Forelimb muscle (tissue), 1 donor: ENCODE measurements around the gene ADAMTS12. TPM values are rescaled to one million over a fixed set of nuclear protein-coding genes. Genes with fewer than 3 reads are reported as not detected.

ENCODE experiments used
- DNase-seq: peaks from one replicate; pipeline ENCODE4 v3.0.0-alpha.2; 2013; ENCODE audit warnings: low read depth
- polyA plus RNA-seq: library from polyadenylated mRNA; unstranded; fragments of 120-200 nt; gene quantifications from one replicate; pipeline ENCODE4 v1.2.1, GENCODE V29; 2013; ENCODE audit not compliant: insufficient read length

ADAMTS12 gene
- polyA plus RNA-seq, 1 donor, result 16.8 TPM

DNA sequence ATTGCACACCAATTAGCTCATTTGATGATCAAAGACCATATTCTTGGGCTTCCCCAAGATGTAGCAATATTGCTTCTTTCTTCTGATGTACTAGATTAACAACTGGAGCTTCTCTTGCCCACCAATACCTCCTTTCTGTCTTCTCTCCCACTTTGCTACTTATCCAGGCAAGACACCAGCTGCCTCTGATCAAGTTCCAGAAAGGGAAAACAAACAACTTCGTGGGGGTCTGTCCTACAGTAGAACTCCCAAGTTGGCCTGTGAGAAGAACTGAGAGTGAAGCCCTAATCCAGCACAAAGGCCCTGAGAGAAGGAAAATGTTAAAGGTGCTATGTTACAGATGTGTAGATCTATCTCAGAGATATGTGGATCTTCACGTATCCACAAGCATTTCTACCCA, 44.9 kb downstream of the ADAMTS12 start:
- no peak for DNase-seq

DNA sequence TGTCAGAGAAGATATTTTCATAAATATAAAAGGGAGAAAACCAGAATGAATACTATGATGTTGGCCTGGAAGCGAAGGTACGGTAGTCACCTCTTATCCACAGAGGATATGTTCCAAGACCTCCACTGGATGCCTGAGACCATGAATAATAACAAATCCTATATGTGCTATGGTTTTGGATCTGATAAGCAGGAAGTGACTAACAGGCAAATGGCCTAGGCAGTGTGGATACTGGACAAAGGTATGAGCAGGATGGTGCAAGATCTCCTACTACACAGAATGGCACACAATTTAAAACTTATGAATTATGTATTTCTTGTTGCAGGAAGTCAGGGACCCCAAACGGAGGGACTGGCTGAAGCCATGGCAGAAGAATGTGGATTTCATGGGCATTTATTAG, 48.2 kb downstream of the ADAMTS12 start:
- no peak for DNase-seq

DNA sequence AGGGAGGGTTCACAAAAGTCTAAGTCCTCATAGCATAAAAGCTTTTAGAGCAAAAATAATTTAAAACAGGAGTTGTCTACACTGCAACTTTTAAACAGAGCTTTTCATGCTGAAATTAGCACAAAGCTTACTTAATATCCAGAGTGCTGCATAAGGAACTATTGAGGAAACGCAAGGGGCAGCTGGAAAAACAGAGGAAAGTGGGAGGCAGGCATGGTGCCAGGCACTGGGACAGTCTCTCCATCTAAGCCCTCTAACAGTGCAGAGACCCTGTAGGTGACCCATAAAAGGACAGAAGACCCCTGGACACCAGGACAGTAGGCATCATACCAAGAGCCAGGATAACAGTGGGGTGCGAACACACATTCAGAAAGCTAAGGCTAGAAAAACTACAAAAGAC, 49.3 kb downstream of the ADAMTS12 start:
- no peak for DNase-seq

DNA sequence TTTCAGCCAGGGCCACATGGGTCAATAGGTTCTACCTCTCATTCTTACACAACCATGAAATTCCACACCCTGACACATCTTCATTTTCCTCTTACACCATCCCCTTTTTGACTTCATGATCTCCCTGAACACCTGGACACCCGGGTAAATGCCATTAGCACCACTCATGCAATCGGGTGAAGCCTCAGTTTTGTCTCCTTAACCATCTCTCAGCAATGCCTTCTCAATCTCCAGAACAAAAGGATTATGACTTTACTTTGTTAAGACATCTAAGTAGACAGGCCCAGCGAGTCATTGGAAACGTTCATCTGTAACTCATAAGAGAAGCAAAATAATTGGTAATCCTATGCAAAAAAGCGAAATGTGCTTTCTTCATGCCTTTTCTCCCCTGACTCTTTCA, 49.9 kb downstream of the ADAMTS12 start:
- no peak for DNase-seq

DNA sequence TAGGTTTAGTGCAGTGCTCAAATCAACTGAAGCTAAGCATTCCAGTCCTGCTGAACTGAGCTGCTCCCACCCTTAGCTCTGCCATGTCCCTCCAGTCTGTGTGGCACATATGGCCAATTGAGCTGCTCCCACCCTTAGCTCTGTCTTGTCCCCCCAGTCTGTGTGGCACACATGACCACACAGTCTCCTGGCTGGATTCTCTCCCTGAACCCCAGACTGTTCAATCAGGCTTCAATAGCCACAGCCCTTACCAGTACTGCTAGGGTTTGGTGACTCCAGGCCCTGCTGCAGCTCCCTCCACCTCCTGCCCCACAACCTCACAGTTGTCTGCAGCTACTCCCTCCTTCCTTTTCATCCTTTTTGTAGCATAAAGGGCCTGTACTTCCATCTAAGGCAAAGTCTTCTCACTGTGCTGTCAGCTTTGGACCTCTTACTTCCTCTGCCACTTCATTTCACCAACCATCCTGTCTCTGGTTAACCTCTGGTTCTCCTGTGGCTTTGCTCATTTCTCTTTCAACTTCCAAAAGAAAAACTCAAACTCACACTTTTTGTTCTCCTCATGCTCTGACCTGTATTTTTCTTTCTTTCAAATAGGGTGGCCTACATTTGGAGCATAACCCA, 50.8 kb downstream of the ADAMTS12 start:
- DNase-seq, result no peak

DNA sequence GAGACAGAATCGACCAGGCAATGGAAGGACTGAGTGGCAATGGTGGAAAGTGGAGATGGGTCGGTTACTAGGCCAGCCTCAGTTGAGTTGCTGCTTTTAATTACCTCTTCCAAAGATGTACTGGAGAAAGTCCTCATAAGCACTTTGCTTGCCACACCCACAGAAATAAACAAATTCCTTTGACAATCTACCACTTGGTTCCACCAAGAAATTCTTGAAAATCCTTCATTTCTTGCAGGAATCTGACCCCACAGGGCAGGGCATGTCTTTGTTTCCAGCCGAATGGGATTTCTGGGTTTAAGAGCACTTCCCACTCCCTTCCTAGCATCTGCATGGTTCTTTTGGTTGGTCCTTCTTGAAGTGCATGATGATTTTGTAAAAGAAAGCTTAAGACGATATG, 54.5 kb downstream of the ADAMTS12 start:
- no peak for DNase-seq

DNA sequence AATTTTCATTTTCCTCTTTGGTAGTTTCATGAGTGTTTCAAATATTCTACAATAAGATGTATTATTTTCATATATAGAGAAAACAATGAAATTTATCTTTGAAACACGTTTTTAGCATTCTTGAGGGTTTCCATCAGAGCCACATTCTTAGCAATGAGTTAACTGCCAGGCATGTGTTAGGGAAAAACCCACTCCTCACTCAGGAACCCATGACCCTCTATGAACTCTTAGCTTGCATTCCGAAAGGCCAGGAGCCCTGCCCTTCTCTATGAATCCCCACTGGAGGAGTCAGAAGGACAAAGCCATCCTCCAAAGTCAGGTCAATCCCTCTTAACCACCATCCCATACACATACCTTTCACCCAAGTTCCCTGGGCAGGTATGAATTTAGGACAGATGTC, 57.5 kb downstream of the ADAMTS12 start:
- no peak for DNase-seq

DNA sequence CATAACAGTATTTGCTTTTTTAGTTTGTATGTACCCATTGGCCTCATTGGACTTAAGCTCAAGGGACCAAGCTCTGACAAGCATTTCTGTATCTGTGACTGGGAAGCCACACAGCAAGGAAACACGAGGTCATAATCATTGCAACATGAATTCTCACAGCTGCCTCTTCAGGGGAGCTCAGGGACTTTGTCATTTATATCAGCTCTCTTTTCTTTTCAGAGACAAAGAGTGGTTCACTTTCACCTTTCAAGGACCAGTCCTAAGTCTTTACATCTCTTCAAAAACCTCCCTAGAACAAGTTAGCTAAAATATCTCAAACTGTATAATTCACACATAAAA, 58.6 kb downstream of the ADAMTS12 start:
- no peak for DNase-seq

DNA sequence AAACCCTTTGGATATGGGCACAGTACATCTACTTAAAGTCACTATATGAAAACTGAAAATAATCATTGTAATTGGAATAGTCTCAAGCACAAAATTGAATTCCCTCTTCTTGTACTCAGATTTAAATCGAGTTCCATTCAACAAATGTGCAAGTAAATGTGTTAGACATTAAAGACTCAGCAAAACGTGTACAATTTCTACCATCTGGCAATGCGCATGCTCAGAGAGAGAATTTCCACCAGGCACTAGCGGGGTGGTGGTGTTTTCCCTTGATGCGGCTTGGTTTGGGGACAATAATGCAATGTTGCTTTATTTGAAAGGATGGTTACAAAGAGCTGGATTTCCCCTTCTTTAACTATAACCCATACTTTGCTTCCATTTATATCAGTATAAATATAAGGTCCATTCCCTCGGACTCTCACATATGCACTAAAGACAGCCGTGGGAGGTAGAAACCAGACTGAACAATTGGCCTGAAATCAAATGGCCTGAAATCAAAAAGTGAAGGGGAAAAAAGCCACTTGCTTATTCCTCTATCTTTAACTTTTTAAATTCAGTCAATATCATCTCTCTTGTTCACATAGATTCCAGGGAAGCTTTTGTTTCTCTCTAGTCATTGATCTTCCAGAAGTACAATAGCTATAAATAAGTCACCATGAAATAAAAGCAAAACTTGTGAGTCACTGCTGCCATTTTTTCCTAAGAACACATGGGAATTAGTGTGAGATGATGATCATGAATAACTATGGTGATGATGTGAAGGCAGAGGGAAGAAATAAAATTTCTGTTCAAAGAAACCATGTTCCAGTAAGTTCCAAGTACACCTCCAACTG, 59.2 kb downstream of the ADAMTS12 start:
- DNase-seq, result no peak

DNA sequence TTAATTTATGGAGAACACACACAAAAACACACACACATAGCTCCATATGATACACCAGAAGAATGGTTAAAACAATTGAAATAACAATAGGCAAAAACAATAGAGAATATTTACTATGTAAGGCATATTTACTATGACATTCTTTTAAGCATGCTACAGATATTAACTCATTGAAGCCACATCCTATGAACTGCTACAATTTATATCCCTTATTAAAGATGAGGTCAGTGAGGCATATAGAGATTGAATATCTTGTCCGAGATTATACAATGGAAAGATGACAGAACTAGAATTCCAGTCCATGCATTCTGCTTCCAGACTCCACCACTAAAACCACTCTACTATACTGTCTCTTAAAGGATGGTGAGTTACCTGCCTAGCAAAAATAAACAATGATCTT, 60.7 kb downstream of the ADAMTS12 start:
- no peak for DNase-seq

DNA sequence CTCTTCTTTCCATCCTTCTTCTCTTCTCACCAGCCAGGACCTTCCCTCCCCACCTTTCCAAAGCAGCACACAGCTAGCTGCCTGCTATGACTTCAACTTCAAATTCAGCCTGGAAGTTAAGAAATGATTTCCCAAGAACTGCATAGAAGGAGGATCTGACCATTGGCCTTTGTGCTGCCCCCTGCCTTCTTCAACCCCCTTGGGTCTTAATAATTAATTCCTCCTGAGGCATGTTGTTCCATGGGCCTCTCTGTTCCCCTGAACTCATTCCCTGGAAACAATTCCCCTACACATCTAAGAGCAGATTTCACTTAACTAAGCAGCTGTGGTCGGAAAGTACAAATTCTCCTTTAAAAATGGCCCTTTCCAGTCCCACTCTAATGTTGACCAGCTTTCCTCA, 62.4 kb downstream of the ADAMTS12 start:
- DNase-seq, result no peak

DNA sequence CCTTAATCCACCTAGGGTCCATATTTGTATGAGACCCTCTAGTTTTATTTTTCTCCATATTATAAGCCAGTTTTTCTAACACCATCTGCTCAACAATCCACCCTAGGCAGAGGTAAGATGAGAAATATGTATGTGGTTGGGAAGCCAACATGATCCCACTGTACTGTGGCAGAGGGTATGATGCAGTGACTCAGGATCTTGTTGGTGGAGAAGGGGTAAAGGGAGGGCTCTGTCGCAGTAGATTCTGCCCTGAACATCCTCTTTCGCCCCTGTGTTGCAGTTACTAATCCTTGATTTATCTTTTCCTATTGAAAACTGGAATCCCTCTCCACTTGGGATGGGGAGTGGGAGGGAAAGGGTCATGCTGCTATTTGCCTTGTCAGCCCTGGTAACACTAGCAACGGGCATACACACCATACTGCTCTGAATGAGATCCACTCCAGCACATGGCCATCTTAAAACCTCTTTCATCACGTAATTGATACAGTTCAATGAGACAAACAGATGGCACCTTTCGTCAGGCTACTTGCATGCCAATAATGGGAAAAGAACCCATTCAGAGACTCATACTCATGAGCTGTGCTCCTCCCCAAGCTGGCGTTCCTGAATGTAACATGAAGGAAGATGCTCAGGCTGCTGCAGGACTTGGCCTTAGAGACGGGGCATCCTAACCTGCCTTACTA, 63.0 kb downstream of the ADAMTS12 start:
- no peak for DNase-seq

DNA sequence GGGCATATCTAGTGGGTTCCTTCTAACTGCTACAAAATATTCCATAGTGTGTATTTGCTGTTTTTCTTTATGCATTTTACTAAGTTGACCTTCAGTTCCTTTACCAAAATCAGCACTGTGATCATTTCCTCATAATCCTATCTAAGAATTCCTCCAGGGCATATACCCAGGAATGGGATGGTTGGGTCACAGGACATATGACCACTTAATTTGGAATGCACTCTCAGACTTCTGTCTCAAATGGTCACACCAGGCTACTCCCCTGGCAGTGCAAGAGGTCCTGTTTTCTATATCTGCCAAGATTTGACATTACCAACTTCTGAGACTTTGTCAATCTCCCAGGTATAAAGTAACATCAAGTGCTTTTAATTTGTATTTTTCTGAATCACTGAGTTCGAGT, 63.9 kb downstream of the ADAMTS12 start:
- no peak for DNase-seq

DNA sequence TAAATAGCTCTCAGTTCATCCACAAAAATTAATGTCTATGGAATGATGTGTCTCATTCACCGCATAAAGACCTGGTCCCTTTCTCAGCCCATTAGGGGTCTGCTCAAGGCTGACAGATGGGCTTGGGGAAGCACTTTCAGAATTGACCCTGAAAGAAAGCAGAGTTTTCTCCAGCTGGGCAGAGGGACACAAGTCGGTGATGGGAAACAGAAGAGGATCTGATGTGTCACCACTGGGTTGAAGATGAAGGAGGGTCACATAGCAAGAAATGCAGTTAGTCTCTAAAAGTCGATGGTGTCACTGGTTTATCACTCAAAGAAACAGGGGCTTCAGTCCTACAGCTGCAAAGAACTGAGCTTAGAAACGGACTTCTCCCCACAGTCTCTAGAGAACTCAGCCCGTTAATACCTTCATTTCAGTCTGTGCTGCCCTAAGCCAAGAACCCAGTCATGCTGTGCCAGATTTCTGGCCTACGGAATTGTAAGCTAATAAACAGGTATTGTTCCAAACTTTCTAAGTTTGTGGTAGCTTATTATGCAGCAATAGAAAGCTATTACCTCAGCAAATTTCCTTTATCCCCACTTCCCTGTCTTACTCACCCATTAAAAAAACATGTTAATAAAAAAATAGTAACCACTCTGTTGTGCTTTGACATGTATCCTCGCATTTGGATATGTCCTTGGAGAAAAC, 64.6 kb downstream of the ADAMTS12 start:
- no peak for DNase-seq

DNA sequence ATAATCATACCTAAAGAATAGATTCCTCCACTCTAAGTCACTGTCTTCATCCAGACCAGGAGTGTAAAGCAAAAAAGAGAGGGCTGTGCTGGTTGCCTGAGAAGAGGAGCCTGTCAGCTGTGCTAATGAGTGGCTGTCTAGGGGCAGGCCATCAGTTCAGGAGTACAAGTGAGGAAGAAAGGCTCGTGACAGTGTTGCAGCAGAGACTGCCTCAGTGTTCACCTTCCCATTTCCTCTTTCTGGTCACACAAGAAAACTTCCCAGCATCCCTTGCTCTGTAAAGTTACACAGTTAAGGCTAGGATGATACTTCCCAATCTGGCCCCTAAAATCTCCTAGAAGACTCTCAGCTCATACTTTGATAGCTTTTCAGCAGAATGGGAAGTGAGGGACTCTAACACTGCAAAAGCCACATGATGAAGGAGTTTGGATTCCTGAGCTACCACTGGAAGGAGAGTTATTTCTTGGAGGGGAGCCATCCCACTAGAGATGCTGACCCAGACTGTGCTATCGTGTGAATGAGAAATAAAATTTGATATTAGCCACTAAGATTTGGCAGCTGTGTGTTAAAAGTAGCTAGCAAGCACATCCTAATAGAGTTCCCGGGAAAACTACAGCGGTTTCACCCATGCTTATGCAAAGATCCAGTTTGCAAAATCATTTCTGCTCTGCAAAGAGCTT, 67.1 kb downstream of the ADAMTS12 start:
- DNase-seq, result no peak

DNA sequence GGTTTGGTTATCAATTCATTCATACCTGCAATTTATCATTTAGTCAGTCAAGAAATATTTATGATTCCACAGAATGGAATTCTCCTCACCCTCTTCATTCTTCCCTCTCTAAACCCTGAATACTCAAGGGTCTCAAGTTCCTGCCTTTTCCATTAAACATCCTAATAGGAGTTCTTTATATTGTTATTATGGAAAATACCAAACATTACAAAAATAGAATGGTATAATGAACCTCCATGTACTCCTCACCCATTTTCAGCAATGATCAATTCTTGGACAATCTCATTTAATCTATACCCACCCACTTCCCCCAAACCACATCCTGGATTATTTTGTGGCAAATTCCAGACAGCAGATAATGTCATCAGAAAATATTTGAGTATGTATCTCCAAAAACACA, 74.5 kb downstream of the ADAMTS12 start:
- DNase-seq, result no peak

DNA sequence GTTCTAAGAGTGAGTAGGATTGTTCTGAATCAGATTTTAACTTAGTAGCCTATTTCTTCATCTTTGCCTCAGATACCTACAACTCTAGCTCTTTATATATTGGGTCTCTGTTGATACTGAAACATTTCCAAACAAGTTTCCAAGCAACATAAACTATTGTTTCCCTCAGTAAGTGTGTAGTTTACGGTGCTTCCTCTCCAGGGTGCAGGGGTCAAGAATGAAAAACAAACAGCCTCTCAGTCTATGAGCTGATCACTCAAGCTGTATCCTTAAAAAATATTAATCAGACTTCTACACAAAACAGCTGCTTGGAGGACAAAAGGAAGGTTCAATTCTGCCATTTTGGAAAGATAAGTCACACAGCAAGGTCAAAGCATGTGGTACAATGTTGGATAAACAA, 75.0 kb downstream of the ADAMTS12 start:
- no peak for DNase-seq

DNA sequence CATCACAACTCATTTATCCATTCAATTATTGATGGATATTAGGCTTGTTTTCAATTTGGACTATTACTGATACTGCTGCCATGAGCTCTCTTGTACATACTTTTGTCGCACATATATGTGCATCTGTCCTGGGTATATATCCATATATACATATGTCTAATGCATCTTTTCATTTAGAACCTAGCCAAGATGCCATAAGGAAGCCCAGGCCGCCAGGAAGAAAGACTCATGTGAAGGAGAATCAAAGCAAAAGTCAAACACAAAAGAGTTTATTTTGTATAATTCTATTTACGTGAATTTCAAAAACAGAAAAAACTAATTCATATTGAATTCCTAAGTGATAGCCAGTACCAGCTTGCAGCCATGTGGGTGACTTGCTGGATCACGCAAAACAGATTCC, 79.0 kb downstream of the ADAMTS12 start:
- DNase-seq, result no peak

DNA sequence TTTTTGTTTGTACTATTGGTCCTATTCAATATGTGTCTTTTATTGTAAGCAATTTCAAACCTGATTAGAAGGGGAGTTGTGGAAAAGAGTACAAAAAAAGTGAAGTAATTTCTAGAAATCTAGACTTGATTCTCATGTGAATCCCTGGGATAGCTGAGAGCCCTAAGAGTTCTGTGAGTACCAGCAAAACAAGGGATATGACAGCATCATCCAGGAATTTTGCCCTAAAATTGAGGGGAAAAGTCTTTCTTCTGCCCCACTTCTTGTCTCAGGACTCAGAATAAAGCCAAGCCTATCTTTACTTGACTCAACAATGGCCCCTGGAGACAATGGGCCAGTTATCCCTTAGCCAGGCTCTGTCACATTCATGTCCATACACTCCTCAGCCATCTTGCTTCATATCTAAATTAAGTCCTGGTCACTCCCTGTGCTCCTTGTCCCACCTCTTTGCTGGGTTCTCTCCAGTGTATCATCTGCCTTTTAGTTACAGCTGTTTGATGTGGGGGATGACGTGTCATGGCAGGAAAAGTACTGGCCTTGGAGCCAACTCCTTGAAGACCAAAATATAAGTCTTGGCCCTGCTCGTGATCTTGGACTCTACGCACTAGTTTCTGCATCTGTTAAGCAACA, 81.2 kb downstream of the ADAMTS12 start:
- no peak for DNase-seq

DNA sequence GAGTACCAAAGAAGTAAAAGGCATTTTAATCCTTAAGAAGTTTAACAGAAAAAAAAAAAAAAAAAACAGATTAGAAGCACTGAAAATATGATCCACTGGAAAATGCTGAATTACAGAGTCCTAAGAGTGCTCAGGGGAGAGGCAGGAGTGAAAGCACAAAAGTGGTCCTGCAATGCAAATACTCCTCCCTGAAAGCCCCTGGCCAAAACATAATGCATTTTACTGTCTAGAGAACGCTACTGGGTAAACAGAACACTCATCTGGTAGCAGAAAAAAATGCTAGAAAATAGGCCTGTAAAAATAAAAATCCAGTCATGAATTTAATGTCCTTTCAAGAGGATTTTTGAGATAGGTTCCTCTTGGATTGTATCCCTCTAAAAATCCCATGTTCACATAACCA, 81.9 kb downstream of the ADAMTS12 start:
- no peak for DNase-seq

DNA sequence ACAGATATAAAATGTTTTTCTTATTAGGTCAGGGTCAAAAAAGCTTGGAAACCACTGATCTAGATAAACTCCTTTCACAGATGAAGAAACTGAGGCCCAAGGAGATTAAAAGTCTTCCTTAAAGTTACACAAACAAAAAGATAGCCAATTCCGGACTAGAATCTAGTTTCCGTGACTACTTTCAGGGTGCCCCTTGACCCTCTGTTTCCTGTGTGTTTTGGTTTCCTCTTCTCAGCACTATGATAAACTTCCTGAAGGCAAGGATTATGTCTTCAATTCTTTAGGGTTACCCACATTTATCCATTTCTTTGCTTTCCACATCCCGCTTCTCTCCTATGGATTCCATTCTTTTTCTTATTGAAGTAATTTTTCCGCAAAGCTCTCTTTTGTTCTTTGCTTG, 83.1 kb downstream of the ADAMTS12 start:
- DNase-seq, result no peak

DNA sequence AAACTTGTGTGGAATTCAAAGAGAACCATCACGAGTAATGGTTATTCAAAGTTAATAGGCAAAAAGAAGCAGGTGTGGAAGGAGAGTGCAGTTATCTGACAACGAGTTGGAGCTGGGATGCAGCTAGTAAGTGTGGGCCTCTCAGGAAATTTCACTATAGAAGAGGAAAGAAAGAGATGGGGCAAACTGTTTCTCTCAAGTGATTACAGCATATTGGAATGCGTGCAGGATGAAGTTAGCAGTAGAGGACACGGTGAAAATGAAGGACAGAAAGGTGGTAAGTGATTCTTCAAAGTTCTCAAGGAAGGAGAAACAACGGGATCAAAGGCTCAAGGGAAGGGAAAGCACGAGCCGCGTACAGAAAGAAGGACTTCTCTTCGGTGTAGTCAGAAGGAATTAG, 84.0 kb downstream of the ADAMTS12 start:
- no peak for DNase-seq
